ENCODE measurements around the gene MGMT. TPM values are rescaled to one million over a fixed set of nuclear protein-coding genes. Genes with fewer than 3 reads are reported as not detected.

Gene MGMT
- total and polyA plus RNA-seq, 4 donors: 28.2 to 79.1 (median 46.0) TPM

GRCh38 chr10:129755158-129755591, 288.1 kb downstream of the MGMT start:
- 30% methylated on average over 2 of the region's 2 CpGs for WGBS
- H3K9me3 ChIP-seq (ENCODE audit: control insufficient read depth in 4 of 4, low read length in 3 of 4): no peaks in the 10 kb centered on the region
- peaks cover 21 to 63% (median 51%) of the 10 kb centered on the region in 4 donors for H3K4me1 ChIP-seq (ENCODE audit: control insufficient read depth in 4 of 4, insufficient read depth in 4 of 4, low read length in 3 of 4)
- H3K36me3 ChIP-seq (ENCODE audit: control insufficient read depth in 4 of 4, insufficient read depth in 3 of 4, low read depth in 1 of 4, low read length in 3 of 4): peaks cover 0 to 5% (median 0%) of the 10 kb centered on the region in 4 donors
- TF ChIP-seq GABPA (IDR thresholded peaks at IDR 0.05 in 1 of 2, conservative IDR thresholded peaks at IDR 0.05 in 1 of 2): no peak
- TF ChIP-seq, protein P1, sequence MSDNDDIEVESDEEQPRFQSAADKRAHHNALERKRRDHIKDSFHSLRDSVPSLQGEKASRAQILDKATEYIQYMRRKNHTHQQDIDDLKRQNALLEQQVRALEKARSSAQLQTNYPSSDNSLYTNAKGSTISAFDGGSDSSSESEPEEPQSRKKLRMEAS (IDR thresholded peaks at IDR 0.05): peak; percentile 51
- TF ChIP-seq NR2F2 (IDR thresholded peaks at IDR 0.05): peak; percentile 84
- no peak for TF ChIP-seq ATF3 (IDR thresholded peaks at IDR 0.05)
- TF ChIP-seq REST (IDR thresholded peaks at IDR 0.05): no peak
- TF ChIP-seq YY1 (IDR thresholded peaks at IDR 0.05): peak; percentile 79
- peak; percentile 7 for TF ChIP-seq FOXA2 (IDR thresholded peaks at IDR 0.05)
- TF ChIP-seq, protein P2, sequence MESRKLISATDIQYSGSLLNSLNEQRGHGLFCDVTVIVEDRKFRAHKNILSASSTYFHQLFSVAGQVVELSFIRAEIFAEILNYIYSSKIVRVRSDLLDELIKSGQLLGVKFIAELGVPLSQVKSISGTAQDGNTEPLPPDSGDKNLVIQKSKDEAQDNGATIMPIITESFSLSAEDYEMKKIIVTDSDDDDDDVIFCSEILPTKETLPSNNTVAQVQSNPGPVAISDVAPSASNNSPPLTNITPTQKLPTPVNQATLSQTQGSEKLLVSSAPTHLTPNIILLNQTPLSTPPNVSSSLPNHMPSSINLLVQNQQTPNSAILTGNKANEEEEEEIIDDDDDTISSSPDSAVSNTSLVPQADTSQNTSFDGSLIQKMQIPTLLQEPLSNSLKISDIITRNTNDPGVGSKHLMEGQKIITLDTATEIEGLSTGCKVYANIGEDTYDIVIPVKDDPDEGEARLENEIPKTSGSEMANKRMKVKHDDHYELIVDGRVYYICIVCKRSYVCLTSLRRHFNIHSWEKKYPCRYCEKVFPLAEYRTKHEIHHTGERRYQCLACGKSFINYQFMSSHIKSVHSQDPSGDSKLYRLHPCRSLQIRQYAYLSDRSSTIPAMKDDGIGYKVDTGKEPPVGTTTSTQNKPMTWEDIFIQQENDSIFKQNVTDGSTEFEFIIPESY (IDR thresholded peaks at IDR 0.05): peak; percentile 39
- TF ChIP-seq RXRA (IDR thresholded peaks at IDR 0.05): peak; percentile 74 to 82
- peak; percentile 45 to 66 for TF ChIP-seq RAD21 (IDR thresholded peaks at IDR 0.05)
- no peak for TF ChIP-seq FOXA1 (IDR thresholded peaks at IDR 0.05)
- TF ChIP-seq SP1 (IDR thresholded peaks at IDR 0.05): peak; percentile 66
- no peak for TF ChIP-seq CTCF (IDR thresholded peaks at IDR 0.05; ENCODE audit: low read depth, low read length, missing input control)
- no peak for TF ChIP-seq EGR1 (IDR thresholded peaks at IDR 0.05; ENCODE audit: low read depth in 2 of 2)
- peak; percentile 60 to 67 for TF ChIP-seq HNF4A (conservative IDR thresholded peaks at IDR 0.05)
- no peak for TF ChIP-seq JUND (IDR thresholded peaks at IDR 0.05)
- peak; percentile 29 for TF ChIP-seq HNF4G (IDR thresholded peaks at IDR 0.05)
- TF ChIP-seq TAF1 (conservative IDR thresholded peaks at IDR 0.05): no peak
- no peak overlapping the region for H3K4me3 ChIP-seq (ENCODE audit: low read depth in 1 of 3, low read length in 3 of 3)
- peak; percentile 27 for DNase-seq (ENCODE audit: low spot score)
- no peak overlapping the region for H3K9ac ChIP-seq (ENCODE audit: low read depth in 1 of 2, low read length in 2 of 2)
- peak overlapping the region; percentile 49 to 74 for H3K27ac ChIP-seq (ENCODE audit: low read depth in 1 of 2, low read length in 2 of 2)
- no peaks in the 10 kb centered on the region for H3K27me3 ChIP-seq (ENCODE audit: control insufficient read depth in 4 of 4, insufficient read depth in 4 of 4, low read length in 3 of 4)

All from liver (tissue), 9 donors.